ENCODE data around the gene KRT78. TPM values are rescaled to one million over a fixed set of nuclear protein-coding genes. Genes with fewer than 3 reads are reported as not detected.

The KRT78 gene
- total and polyA plus RNA-seq, 4 donors, result 0.06 TPM; not detected in 3

- Histone ChIP-seq H3K36me3 (ENCODE audit: control insufficient read depth in 4 of 4, insufficient read depth in 3 of 4, low read depth in 1 of 4, low read length in 3 of 4) (no peaks in the 10 kb centered on the region), H3K9me3 (ENCODE audit: control insufficient read depth in 4 of 4, low read length in 3 of 4) (no peaks in the 10 kb centered on the region), H3K9ac (ENCODE audit: low read depth in 1 of 2, low read length in 2 of 2) (no peak overlapping the region), H3K27me3 (ENCODE audit: control insufficient read depth in 4 of 4, insufficient read depth in 4 of 4, low read length in 3 of 4) (no peaks in the 10 kb centered on the region), H3K27ac (ENCODE audit: low read depth in 1 of 2, low read length in 2 of 2) (no peak overlapping the region), H3K4me3 (ENCODE audit: low read depth in 1 of 3, low read length in 3 of 3) (no peak overlapping the region), H3K4me1 (ENCODE audit: control insufficient read depth in 4 of 4, insufficient read depth in 4 of 4, low read length in 3 of 4) (no peaks in the 10 kb centered on the region)
- no peak for DNase-seq (ENCODE audit: low spot score)
- TF ChIP-seq EGR1 (IDR thresholded peaks at IDR 0.05; ENCODE audit: low read depth in 2 of 2) (no peak), CTCF (IDR thresholded peaks at IDR 0.05; ENCODE audit: low read depth, low read length, missing input control) (no peak), JUND (IDR thresholded peaks at IDR 0.05) (no peak), RAD21 (IDR thresholded peaks at IDR 0.05) (no peak), ZBTB33 (IDR thresholded peaks at IDR 0.05) (no peak), TAF1 (conservative IDR thresholded peaks at IDR 0.05) (no peak), FOXA1 (IDR thresholded peaks at IDR 0.05) (no peak), HNF4G (IDR thresholded peaks at IDR 0.05) (no peak), SP1 (IDR thresholded peaks at IDR 0.05) (no peak), NR2F2 (IDR thresholded peaks at IDR 0.05) (no peak)
- WGBS, result 91% methylated on average over 3 of the region's 3 CpGs
Measured at GRCh38 chr12:52890417-52890816, 41.6 kb upstream of the KRT78 start.

GRCh38 chr12:52884526-52885293, 35.9 kb upstream of the KRT78 start:
- Histone ChIP-seq H3K27ac (ENCODE audit: low read depth in 1 of 2, low read length in 2 of 2) (peak overlapping the region; percentile 46 to 72), H3K9ac (ENCODE audit: low read depth in 1 of 2, low read length in 2 of 2) (peak overlapping the region in 1 of 2 donors; percentile 13), H3K27me3 (ENCODE audit: control insufficient read depth in 4 of 4, insufficient read depth in 4 of 4, low read length in 3 of 4) (no peaks in the 10 kb centered on the region), H3K4me3 (ENCODE audit: low read depth in 1 of 3, low read length in 3 of 3) (no peak overlapping the region), H3K36me3 (ENCODE audit: control insufficient read depth in 4 of 4, insufficient read depth in 3 of 4, low read depth in 1 of 4, low read length in 3 of 4) (no peaks in the 10 kb centered on the region), H3K4me1 (ENCODE audit: control insufficient read depth in 4 of 4, insufficient read depth in 4 of 4, low read length in 3 of 4) (peaks cover 0 to 14% (median 7%) of the 10 kb centered on the region in 4 donors), H3K9me3 (ENCODE audit: control insufficient read depth in 4 of 4, low read length in 3 of 4) (no peaks in the 10 kb centered on the region)
- TF ChIP-seq GABPA (IDR thresholded peaks at IDR 0.05 in 1 of 2, conservative IDR thresholded peaks at IDR 0.05 in 1 of 2) (peak in 1 of 2 donors; percentile 21), SP1 (IDR thresholded peaks at IDR 0.05) (peak; percentile 92), ATF3 (IDR thresholded peaks at IDR 0.05) (peak; percentile 61), YY1 (IDR thresholded peaks at IDR 0.05) (no peak), CTCF (IDR thresholded peaks at IDR 0.05; ENCODE audit: low read depth, low read length, missing input control) (peak; percentile 96), NR2F2 (IDR thresholded peaks at IDR 0.05) (no peak), RXRA (IDR thresholded peaks at IDR 0.05) (peak; percentile 69 to 77), ZBTB33 (IDR thresholded peaks at IDR 0.05) (no peak), JUND (IDR thresholded peaks at IDR 0.05) (peak; percentile 38 to 67), MAX (IDR thresholded peaks at IDR 0.05) (no peak), HNF4A (conservative IDR thresholded peaks at IDR 0.05) (peak; percentile 62 to 82), EGR1 (IDR thresholded peaks at IDR 0.05; ENCODE audit: low read depth in 2 of 2) (peak in 1 of 2 donors; percentile 73), HNF4G (IDR thresholded peaks at IDR 0.05) (peak; percentile 64), FOXA2 (IDR thresholded peaks at IDR 0.05) (no peak), TAF1 (conservative IDR thresholded peaks at IDR 0.05) (no peak), REST (IDR thresholded peaks at IDR 0.05) (no peak), RAD21 (IDR thresholded peaks at IDR 0.05) (peak; percentile 98 to 99), FOXA1 (IDR thresholded peaks at IDR 0.05) (no peak)
- 27% methylated on average over 13 of the region's 13 CpGs for WGBS
- DNase-seq (ENCODE audit: low spot score), result peak; percentile 87
